Measurements from ENCODE around the gene FEZ2. TPM values are rescaled to one million over a fixed set of nuclear protein-coding genes. Genes with fewer than 3 reads are reported as not detected.

FEZ2 gene
- total RNA-seq, 1 donor from 2014 or later: 38.8 TPM

- DNase-seq (ENCODE audit: low spot score): no peak
These were observed 36.6 kb downstream of the FEZ2 start for GRCh38 chr2:36561237-36561944.

GRCh38 chr2:36560726-36561125 is 37.2 kb downstream of the FEZ2 start:
- DNase-seq (ENCODE audit: low spot score): no peak

GRCh38 chr2:36559221-36559942 is 38.6 kb downstream of the FEZ2 start:
- no peak for DNase-seq (ENCODE audit: low spot score)

GRCh38 chr2:36556842-36557241 is 41.1 kb downstream of the FEZ2 start:
- DNase-seq (ENCODE audit: low spot score): no peak

- DNase-seq (ENCODE audit: low spot score): no peak
These were observed 42.2 kb downstream of the FEZ2 start for GRCh38 chr2:36555789-36556188.

GRCh38 chr2:36554531-36554930 is 43.4 kb downstream of the FEZ2 start:
- DNase-seq (ENCODE audit: low spot score): no peak

- no peak for DNase-seq (ENCODE audit: low spot score)
These were observed 44.3 kb downstream of the FEZ2 start for GRCh38 chr2:36553683-36554082.

- DNase-seq (ENCODE audit: low spot score): no peak
These were observed 48.0 kb downstream of the FEZ2 start for GRCh38 chr2:36550006-36550405.

GRCh38 chr2:36549165-36549574 is 48.8 kb downstream of the FEZ2 start:
- DNase-seq (ENCODE audit: low spot score): no peak

GRCh38 chr2:36547906-36548305 is 50.1 kb downstream of the FEZ2 start:
- no peak for DNase-seq (ENCODE audit: low spot score)

- DNase-seq (ENCODE audit: low spot score): no peak
These were observed 52.0 kb downstream of the FEZ2 start for GRCh38 chr2:36545871-36546416.

GRCh38 chr2:36544638-36545338 is 53.2 kb downstream of the FEZ2 start:
- no peak for DNase-seq (ENCODE audit: low spot score)

GRCh38 chr2:36541891-36542595 is 55.9 kb downstream of the FEZ2 start:
- DNase-seq (ENCODE audit: low spot score): no peak

- DNase-seq (ENCODE audit: low spot score): no peak
These were observed 56.8 kb downstream of the FEZ2 start for GRCh38 chr2:36540986-36541754.

- DNase-seq (ENCODE audit: low spot score): no peak
These were observed 58.3 kb downstream of the FEZ2 start for GRCh38 chr2:36539631-36540030.

- no peak for DNase-seq (ENCODE audit: low spot score)
These were observed 59.6 kb downstream of the FEZ2 start for GRCh38 chr2:36538335-36538734.

GRCh38 chr2:36536776-36537175 is 61.2 kb downstream of the FEZ2 start:
- no peak for DNase-seq (ENCODE audit: low spot score)

GRCh38 chr2:36535099-36535498 is 62.9 kb downstream of the FEZ2 start:
- DNase-seq (ENCODE audit: low spot score): no peak

- no peak for DNase-seq (ENCODE audit: low spot score)
These were observed 63.6 kb downstream of the FEZ2 start for GRCh38 chr2:36534275-36534799.

GRCh38 chr2:36530983-36531354 is 67.0 kb downstream of the FEZ2 start:
- no peak for DNase-seq (ENCODE audit: low spot score)

All from mucosa of gallbladder (tissue), 1 donor.